ENCODE measurements around the gene IL16.

DNA sequence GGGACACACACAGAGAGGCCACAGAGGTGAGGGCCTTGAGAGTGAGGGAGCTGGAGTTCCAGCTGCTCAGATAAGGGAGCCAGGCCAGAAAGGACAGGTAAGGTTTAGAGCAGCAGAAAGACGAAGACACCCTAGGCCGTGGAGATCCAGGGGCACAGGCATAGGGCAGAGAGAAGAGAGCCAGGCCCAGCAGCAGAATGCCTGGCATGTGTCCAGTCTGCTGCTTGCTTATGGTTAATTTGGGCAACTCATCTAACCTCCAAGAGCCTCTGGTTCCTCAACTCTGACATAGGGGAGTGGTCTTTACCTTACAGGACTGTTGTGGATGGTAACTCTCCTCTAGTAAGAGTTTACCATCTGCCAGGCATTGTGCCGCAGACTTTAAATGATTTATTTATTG lies 91.4 kb downstream of the IL16 start:
- TF ChIP-seq, protein P1, sequence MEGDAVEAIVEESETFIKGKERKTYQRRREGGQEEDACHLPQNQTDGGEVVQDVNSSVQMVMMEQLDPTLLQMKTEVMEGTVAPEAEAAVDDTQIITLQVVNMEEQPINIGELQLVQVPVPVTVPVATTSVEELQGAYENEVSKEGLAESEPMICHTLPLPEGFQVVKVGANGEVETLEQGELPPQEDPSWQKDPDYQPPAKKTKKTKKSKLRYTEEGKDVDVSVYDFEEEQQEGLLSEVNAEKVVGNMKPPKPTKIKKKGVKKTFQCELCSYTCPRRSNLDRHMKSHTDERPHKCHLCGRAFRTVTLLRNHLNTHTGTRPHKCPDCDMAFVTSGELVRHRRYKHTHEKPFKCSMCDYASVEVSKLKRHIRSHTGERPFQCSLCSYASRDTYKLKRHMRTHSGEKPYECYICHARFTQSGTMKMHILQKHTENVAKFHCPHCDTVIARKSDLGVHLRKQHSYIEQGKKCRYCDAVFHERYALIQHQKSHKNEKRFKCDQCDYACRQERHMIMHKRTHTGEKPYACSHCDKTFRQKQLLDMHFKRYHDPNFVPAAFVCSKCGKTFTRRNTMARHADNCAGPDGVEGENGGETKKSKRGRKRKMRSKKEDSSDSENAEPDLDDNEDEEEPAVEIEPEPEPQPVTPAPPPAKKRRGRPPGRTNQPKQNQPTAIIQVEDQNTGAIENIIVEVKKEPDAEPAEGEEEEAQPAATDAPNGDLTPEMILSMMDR (optimal IDR thresholded peaks at IDR 0.05 in 1 of 3, IDR thresholded peaks at IDR 0.05 in 1 of 3, conservative IDR thresholded peaks at IDR 0.05 in 1 of 3; ENCODE audit: extremely low read depth in 1 of 3, insufficient read depth in 2 of 3, low read length in 3 of 3), result no peak
- no peak for TF ChIP-seq EZH2 (IDR thresholded peaks at IDR 0.05; ENCODE audit: low read length)

Data from keratinocyte (primary cell).